Activated naive CD8-positive, alpha-beta T cell treated with anti-CD3 and anti-CD28 coated beads, Interleukin-2, amount 10 ng/mL, durations not matched to agents 7 days and 5 days (primary cell): ENCODE results near the gene MICAL3. TPM values are rescaled to one million over a fixed set of nuclear protein-coding genes. Genes with fewer than 3 reads are reported as not detected.
"Not testable (repeated sequence)": the region's sequence is repeated elsewhere in the genome, so short reads cannot be mapped to it uniquely, and the experiment has no call there.

Experiments
- ATAC-seq: fragments of 150-1000 bp; cut with Tn5 transposase; one replicate; pipeline ENCODE4 v1.10.0; 2021; ENCODE audit warnings: low read depth, moderate library complexity
- POLR2A ChIA-PET: fragments of 350-600 bp; sonication (Branson Sonifier 250); formaldehyde crosslinking; loops from one replicate; lab custom pipeline; 2021; ENCODE audit warnings: antibody characterized with exemption; lab: Charles Lee
- DNase-seq: peaks from one replicate; pipeline ENCODE4 v3.0.0; 2021
- H3K27ac Mint-ChIP-seq: one replicate; pipeline ENCODE4 v1.8.0; 2022; ENCODE audit warnings: mild to moderate bottlenecking, mixed read lengths
- H3K27me3 Mint-ChIP-seq: one replicate; pipeline ENCODE4 v1.8.0; 2022; ENCODE audit warnings: mild to moderate bottlenecking, moderate library complexity, mixed read lengths
- H3K36me3 Mint-ChIP-seq: one replicate; pipeline ENCODE4 v1.8.0; 2021; ENCODE audit warnings: mild to moderate bottlenecking, mixed read lengths
- H3K4me1 Mint-ChIP-seq: one replicate; pipeline ENCODE4 v1.8.0; 2021; ENCODE audit warnings: mixed read lengths
- H3K4me3 Mint-ChIP-seq: one replicate; pipeline ENCODE4 v1.8.0; 2022; ENCODE audit warnings: mild to moderate bottlenecking, moderate library complexity, mixed read lengths
- H3K9me3 Mint-ChIP-seq: one replicate; pipeline ENCODE4 v1.8.0; 2021; ENCODE audit warnings: mixed read lengths
- total RNA-seq, 2 experiments: library from RNA; stranded (reverse); gene quantifications; one replicate each; pipeline ENCODE4 v1.2.3, GENCODE V29; 2021

The MICAL3 gene
- total RNA-seq, 2 experiments from 2014 or later = 35.7 to 36.8 TPM

GRCh38 chr22:17941471-17942406 lies 82.6 kb downstream of the MICAL3 start:
- Mint-ChIP-seq H3K36me3 (peaks cover 9% of the 10 kb centered on the region), H3K27ac (no peak overlapping the region), H3K9me3 (no peaks in the 10 kb centered on the region), H3K4me1 (peaks cover 2% of the 10 kb centered on the region), H3K27me3 (no peaks in the 10 kb centered on the region), H3K4me3 (no peak overlapping the region)
- no peak for ATAC-seq
- POLR2A ChIA-PET = interaction anchor here (1.0 kb wide), 1 partner anchor 16 kb away, joined by 6 read pairs; no protein-coding TSS in a partner anchor
- no peak for DNase-seq

GRCh38 chr22:17939579-17939978 lies 84.8 kb downstream of the MICAL3 start:
- H3K4me1 Mint-ChIP-seq = peaks cover 2% of the 10 kb centered on the region
- peaks cover 14% of the 10 kb centered on the region for H3K36me3 Mint-ChIP-seq
- no peak for DNase-seq
- H3K9me3 Mint-ChIP-seq = no peaks in the 10 kb centered on the region
- POLR2A ChIA-PET = no interaction called here
- H3K27ac Mint-ChIP-seq = no peak overlapping the region
- no peak for ATAC-seq
- H3K27me3 Mint-ChIP-seq = no peaks in the 10 kb centered on the region
- H3K4me3 Mint-ChIP-seq = no peak overlapping the region

- H3K27ac Mint-ChIP-seq = no peak overlapping the region
- peaks cover 2% of the 10 kb centered on the region for H3K4me1 Mint-ChIP-seq
- H3K4me3 Mint-ChIP-seq = no peak overlapping the region
- no peaks in the 10 kb centered on the region for H3K27me3 Mint-ChIP-seq
- H3K36me3 Mint-ChIP-seq = peaks cover 14% of the 10 kb centered on the region
- DNase-seq = no peak
- POLR2A ChIA-PET = no interaction called here
- ATAC-seq = no peak
- no peaks in the 10 kb centered on the region for H3K9me3 Mint-ChIP-seq
Measured at GRCh38 chr22:17939011-17939410, 85.3 kb downstream of the MICAL3 start.

GRCh38 chr22:17938484-17938924 lies 85.9 kb downstream of the MICAL3 start:
- Mint-ChIP-seq H3K9me3 (no peaks in the 10 kb centered on the region), H3K4me3 (no peak overlapping the region), H3K27ac (no peak overlapping the region), H3K4me1 (peaks cover 2% of the 10 kb centered on the region), H3K27me3 (no peaks in the 10 kb centered on the region), H3K36me3 (peaks cover 14% of the 10 kb centered on the region)
- POLR2A ChIA-PET = no interaction called here
- DNase-seq = no peak
- ATAC-seq = no peak

GRCh38 chr22:17932457-17932856 lies 91.9 kb downstream of the MICAL3 start:
- ATAC-seq, DNase-seq, H3K4me3 Mint-ChIP-seq, H3K4me1 Mint-ChIP-seq, POLR2A ChIA-PET, H3K27ac Mint-ChIP-seq, H3K27me3 Mint-ChIP-seq, H3K9me3 Mint-ChIP-seq: not testable (repeated sequence)
- peaks cover 13% of the 10 kb centered on the region for H3K36me3 Mint-ChIP-seq

GRCh38 chr22:17931400-17931825 lies 92.9 kb downstream of the MICAL3 start:
- H3K27ac Mint-ChIP-seq = no peak overlapping the region
- ATAC-seq (no peak), DNase-seq (no peak)
- POLR2A ChIA-PET = no interaction called here
- no peak overlapping the region for H3K4me3 Mint-ChIP-seq
- peaks cover 7% of the 10 kb centered on the region for H3K36me3 Mint-ChIP-seq
- no peaks in the 10 kb centered on the region for H3K9me3 Mint-ChIP-seq
- peaks cover 8% of the 10 kb centered on the region for H3K4me1 Mint-ChIP-seq
- H3K27me3 Mint-ChIP-seq = no peaks in the 10 kb centered on the region

GRCh38 chr22:17930455-17931313 lies 93.7 kb downstream of the MICAL3 start:
- Mint-ChIP-seq H3K36me3 (peaks cover 5% of the 10 kb centered on the region), H3K27me3 (no peaks in the 10 kb centered on the region), H3K27ac (no peak overlapping the region), H3K4me1 (peaks cover 8% of the 10 kb centered on the region), H3K9me3 (no peaks in the 10 kb centered on the region), H3K4me3 (no peak overlapping the region)
- POLR2A ChIA-PET = no interaction called here
- ATAC-seq (no peak), DNase-seq (no peak)

GRCh38 chr22:17929909-17930308 lies 94.5 kb downstream of the MICAL3 start:
- Mint-ChIP-seq H3K36me3 (peaks cover 3% of the 10 kb centered on the region), H3K27me3 (no peaks in the 10 kb centered on the region)

GRCh38 chr22:17928391-17928790 lies 96.0 kb downstream of the MICAL3 start:
- Mint-ChIP-seq H3K4me3 (no peak overlapping the region), H3K36me3 (peaks cover 3% of the 10 kb centered on the region), H3K4me1 (peaks cover 8% of the 10 kb centered on the region), H3K27me3 (no peaks in the 10 kb centered on the region), H3K27ac (no peak overlapping the region), H3K9me3 (no peaks in the 10 kb centered on the region)
- POLR2A ChIA-PET = no interaction called here
- ATAC-seq (no peak), DNase-seq (no peak)

More at GRCh38 chr22:17929909-17930308, 94.5 kb downstream of the MICAL3 start:
- POLR2A ChIA-PET = no interaction called here
- ATAC-seq (no peak), DNase-seq (no peak)
- no peak overlapping the region for H3K27ac Mint-ChIP-seq
- H3K4me1 Mint-ChIP-seq = peaks cover 8% of the 10 kb centered on the region
- H3K9me3 Mint-ChIP-seq = no peaks in the 10 kb centered on the region
- H3K4me3 Mint-ChIP-seq = no peak overlapping the region

- DNase-seq = no peak
- ATAC-seq = no peak
- no peaks in the 10 kb centered on the region for H3K9me3 Mint-ChIP-seq
- H3K36me3 Mint-ChIP-seq = no peaks in the 10 kb centered on the region
- peaks cover 3% of the 10 kb centered on the region for H3K4me1 Mint-ChIP-seq
- H3K27ac Mint-ChIP-seq = no peak overlapping the region
- POLR2A ChIA-PET = no interaction called here
- H3K4me3 Mint-ChIP-seq = no peak overlapping the region
- H3K27me3 Mint-ChIP-seq = no peaks in the 10 kb centered on the region
Measured at GRCh38 chr22:17927062-17927461, 97.3 kb downstream of the MICAL3 start.

GRCh38 chr22:17926516-17926915 lies 97.8 kb downstream of the MICAL3 start:
- H3K27ac Mint-ChIP-seq = no peak overlapping the region
- no peak overlapping the region for H3K4me3 Mint-ChIP-seq
- no peak for ATAC-seq
- DNase-seq = no peak
- H3K36me3 Mint-ChIP-seq = no peaks in the 10 kb centered on the region
- no peaks in the 10 kb centered on the region for H3K9me3 Mint-ChIP-seq
- POLR2A ChIA-PET = no interaction called here
- peaks cover 3% of the 10 kb centered on the region for H3K4me1 Mint-ChIP-seq
- no peaks in the 10 kb centered on the region for H3K27me3 Mint-ChIP-seq

GRCh38 chr22:17925431-17925841 lies 98.9 kb downstream of the MICAL3 start:
- ATAC-seq (no peak), DNase-seq (no peak)
- POLR2A ChIA-PET = no interaction called here
- Mint-ChIP-seq H3K4me1 (peaks cover 6% of the 10 kb centered on the region), H3K9me3 (no peaks in the 10 kb centered on the region), H3K27ac (no peak overlapping the region), H3K4me3 (no peak overlapping the region), H3K27me3 (no peaks in the 10 kb centered on the region), H3K36me3 (no peaks in the 10 kb centered on the region)

GRCh38 chr22:17924735-17925364 lies 99.5 kb downstream of the MICAL3 start:
- Mint-ChIP-seq H3K9me3 (no peaks in the 10 kb centered on the region), H3K4me1 (peaks cover 8% of the 10 kb centered on the region), H3K27ac (no peak overlapping the region), H3K36me3 (no peaks in the 10 kb centered on the region), H3K27me3 (no peaks in the 10 kb centered on the region), H3K4me3 (no peak overlapping the region)
- DNase-seq = no peak
- POLR2A ChIA-PET = no interaction called here
- ATAC-seq = no peak
